Pulmonary artery endothelial cell (primary cell): ENCODE measurements around the gene UBE2J2. TPM values are rescaled to one million over a fixed set of nuclear protein-coding genes. Genes with fewer than 3 reads are reported as not detected.

Experiments used
- DNase-seq: peaks from one replicate; pipeline ENCODE4 v3.0.0-alpha.2; 2011; ENCODE audit warnings: low read depth, low spot score
- total RNA-seq: library from RNA; depleted of rRNA; stranded (reverse); fragments of >200 nt; gene quantifications from 2 replicates; pipeline ENCODE4 v1.2.3, GENCODE V29; 2014

UBE2J2 gene
- total RNA-seq, 1 donor from 2014 or later = 47.9 TPM

DNA sequence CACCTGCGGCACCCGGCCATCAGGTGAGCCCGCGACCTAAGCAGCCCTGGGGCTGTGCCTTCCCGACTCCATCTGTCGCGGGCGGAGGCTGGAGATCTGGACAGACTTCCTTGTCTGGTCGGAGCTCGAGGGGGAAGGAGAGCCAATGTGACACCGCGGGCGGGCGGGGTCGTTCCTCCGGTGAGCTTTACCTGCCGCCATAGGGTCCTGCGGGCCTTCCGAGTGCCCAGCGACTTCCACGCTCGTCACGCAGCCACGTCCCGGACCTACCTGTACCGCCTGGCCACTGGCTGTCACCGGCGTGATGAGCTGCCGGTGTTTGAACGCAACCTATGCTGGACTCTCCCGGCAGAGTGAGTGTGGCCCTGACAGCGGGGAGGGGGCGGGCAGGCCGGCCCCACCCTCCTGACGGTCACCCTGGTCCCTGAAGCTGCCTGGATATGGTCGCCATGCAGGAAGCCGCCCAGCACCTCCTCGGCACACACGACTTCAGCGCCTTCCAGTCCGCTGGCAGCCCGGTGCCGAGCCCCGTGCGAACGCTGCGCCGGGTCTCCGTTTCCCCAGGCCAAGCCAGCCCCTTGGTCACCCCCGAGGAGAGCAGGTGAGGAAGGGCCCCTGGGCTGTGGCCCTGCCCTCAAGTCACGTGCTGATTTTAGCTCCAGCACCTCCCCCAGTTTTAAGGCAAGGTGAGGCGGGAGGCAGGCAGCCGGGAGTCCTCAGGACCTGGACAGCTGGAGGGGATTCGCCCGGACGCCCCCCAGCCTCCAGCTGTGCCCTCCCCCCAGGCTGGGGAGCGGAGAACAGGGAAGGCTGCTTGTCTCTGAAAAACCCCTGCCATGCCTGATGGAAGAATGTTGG, 35.8 kb upstream of the UBE2J2 start:
- no peak for DNase-seq

DNA sequence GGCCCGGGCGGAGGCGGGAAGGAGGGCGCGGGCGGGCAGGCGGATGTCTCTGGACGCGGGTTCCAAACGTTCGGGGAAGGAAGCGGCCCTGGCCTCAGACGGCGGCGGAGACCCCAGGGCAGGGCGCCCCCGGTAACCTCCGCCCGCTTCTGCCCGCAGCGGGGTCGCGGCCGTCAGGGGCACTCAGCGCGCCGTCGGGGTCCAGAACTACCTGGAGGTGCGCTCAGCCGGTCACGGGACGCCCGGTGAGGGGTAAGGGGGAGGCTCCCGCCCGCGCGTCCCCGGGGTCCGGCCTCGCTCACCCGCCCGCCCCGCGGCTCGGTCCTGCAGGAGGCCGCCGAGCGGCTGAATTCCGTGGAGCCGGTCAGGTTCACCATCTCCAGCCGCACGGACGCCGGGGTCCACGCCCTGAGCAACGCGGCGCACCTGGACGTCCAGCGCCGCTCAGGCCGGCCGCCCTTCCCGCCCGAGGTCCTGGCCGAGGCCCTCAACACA, 35.1 kb upstream of the UBE2J2 start:
- DNase-seq = no peak

DNA sequence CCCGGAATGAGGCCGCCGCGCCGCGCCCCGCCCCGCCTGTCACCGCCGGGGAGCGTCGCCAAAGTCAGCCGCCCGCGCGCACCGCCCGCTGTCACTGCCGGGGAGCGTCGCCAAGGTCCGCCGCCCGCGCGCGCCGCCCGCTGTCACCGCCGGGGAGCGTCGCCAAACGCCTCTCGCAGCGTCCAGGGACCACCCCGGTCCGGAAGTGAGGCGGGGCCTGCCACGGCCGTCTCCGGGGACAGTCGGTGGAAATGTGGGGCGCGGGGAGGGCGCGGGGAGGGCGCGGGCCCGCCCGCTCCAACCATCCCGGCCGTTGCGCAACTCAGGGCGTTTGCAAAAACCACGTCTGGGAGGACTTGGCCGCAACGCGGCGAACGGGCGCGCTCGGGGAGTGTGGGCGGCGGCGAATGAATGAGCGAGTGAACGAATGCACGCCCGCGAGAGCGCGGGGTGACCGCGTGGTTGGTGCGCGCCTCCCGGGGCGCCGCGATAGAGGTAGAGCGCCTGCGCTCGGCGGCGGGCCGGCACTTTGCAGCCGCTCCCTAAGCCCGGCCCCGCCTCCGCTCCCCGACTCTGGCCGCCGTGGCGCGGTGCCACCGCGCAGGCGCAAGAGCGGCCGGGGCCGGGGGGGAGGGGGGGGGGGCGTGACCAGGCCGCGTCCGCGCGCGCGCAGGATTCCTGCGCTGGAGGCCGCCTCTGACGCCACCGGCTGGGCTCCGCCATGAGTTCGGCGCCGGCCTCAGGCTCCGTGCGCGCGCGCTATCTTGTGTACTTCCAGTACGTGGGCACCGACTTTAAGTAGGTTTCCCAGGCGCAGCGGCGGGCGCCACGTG, 34.5 kb upstream of the UBE2J2 start, which contains the start of the genes ACAP3 and PUSL1:
Gene ACAP3, minus strand, starts transcription at position 8 of the 833 bp plus-strand sequence. CDS start 115 bp downstream, outside the sequence.
Gene PUSL1, plus strand, starts transcription at position 675 of the 833 bp plus-strand sequence. Its CDS starts 47 bp downstream, at position 722.
- peak; percentile 54 for DNase-seq

DNA sequence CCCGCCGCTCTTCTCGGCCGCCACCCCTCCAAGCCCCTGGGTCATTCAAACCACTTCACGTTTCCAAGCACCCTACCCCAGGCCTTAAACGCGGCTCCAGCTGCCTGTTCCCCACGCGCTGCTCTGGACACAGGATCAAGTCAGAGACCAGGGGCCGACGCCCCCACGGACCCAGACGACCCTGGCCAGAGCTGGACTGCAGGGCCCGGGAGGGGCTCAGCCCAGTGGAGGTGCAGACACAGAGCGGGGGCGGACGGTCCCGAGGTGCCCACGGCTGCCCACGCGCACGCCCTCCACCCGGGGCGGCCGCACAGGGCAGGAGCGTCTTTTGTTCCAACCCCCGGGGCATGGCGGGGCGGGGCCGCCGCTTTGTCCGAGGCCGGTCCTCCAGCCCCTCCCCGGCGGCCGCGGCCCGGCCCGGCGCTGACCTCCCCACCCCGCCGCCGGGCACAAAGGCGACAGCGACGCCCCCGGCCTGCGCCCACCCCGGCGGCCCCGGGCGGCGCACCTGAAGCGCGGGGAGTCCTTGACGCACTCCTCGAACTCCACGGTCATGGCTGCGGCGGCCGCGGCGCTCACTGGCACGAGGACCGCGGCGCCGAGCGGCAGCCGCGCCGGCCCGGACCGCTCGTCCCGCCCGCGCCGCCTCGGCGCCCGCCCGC, 33.7 kb upstream of the UBE2J2 start:
- no peak for DNase-seq

DNA sequence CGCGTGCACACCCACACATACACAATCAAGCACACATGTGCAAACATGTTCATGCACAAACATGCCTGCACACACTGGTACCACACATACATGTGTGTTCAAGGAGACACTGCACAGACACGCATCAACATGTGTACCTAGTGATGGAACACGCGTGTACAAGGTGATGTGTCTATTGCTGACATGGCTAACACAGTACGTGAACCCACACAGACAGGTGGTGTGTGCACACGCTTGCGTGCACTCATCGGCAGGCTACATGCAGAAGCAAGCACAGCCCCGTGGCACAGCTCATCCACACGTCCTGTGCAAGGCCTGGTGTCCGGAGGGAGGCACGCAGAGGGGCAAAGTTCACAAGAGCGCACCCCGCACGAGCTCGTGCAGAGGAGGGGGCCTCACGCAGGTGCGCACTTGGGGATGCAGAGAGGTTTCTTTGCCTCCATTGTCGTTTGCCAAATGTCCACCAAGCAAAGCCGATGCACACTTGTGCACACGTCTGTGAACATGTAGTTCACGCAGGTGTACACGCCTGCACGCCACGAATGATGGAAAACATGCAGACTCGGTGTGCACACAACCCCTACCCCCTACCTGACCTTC, 33.1 kb upstream of the UBE2J2 start:
- DNase-seq = no peak

DNA sequence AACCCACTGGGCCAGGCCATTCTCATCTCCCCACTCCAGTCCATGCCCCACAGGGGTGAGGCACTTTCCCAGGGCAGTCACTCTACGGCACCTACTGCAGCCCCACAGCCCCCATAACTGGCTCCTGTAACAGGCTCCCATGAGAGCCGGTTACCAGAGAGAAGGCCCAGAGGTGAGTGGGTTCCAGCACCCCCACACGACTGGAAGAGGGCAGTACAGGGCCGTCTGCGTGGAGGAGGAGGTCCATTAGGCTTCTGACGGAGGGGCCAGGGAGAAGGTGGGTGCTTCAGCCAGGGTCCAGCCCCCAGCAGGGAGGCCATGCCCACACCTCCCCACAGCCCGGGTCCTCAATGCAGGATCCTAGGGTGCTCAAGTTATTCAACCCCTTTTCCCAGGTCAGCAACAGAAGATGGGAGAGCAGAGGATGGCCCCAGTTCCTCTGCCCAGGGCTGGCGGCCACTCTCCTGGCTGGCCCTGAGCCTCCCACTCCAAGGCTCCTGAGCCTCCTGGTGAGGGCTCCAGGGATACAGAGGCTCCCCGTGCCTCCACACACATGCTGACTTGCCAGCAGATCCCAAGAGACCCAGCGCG, 32.5 kb upstream of the UBE2J2 start:
- DNase-seq = no peak

DNA sequence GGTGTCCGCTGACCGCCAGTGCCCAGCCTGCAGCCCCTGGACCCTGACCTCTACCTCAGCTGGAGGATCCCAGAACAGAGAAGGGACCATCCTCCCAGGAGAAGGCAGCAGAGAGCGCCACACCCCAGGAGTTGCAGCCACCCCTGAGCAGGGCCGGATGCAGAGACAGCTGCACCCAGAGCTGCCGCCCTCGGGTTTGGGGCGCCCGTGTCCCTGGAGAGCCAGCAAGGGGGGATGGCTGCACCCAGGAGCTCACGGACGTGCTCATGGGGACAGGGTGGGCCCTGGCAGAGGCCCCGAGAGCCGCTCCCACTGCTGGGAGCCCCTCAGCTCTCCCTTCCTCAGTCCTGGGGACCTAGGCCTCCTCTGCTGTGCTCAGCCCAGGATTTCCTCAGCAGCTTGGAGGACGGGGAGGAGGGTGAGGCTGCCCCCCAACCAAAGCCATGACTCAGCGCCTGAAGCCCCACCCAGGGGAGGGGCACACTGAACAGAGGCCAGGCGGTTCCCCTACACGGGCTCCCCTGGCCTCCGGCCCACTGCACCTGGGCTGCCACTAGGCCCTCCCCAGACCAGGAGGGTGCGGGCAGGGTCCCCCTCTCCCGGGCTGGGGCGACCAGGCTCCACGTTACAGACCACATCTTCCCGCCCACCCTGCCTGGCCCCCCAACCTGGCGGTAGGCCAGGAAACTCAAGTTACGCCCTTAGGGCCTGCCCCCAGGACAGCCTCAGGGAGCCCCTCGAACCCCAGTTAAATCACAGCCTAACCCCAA, 31.8 kb upstream of the UBE2J2 start:
- DNase-seq = no peak

DNA sequence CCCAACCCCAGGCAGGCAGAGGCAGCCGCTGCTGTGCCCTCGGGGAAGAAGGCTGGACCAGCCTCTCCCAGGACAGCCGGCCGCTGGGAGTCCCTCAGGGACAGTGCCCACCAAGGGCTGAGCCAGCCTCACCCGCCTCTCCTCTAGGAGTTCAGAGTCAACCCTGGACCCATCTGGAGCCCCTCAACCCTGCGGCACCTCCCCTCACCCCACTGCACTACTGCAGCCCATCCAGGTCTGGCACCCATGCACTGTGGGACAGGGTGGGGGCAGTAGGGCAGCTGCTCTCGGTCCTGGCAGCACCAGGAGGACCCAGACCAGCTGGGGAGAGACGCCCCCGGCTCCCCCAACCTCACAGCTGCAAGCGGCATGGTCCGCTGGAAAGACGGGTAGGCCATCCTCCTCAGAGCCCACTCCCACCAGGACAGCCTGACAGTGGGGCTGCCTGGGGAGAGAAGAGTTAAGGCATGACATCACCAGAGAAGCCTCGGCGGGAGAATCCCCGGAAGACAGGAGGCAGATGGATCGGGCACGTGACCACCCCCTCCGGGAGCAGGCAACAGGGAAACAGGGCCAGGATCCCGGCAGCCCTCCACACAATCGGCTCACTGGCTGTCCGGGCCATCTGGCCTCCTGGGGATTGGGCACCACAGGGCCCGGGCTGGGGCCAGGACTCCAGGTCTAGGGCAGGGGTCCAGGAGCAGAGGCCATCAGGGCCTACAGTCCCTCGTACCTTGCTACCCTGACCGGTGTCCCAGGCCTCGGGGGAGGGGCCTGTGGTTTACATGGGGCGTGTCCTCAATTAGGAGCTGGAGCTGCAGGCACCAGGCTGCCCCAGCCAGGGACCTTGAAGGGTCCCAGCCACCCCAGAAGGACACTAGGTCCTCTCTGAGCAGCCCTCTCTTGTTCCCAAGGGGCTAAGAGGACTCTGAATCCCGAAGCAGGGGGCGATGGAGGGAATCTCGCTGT, 31.0 kb upstream of the UBE2J2 start:
- no peak for DNase-seq

DNA sequence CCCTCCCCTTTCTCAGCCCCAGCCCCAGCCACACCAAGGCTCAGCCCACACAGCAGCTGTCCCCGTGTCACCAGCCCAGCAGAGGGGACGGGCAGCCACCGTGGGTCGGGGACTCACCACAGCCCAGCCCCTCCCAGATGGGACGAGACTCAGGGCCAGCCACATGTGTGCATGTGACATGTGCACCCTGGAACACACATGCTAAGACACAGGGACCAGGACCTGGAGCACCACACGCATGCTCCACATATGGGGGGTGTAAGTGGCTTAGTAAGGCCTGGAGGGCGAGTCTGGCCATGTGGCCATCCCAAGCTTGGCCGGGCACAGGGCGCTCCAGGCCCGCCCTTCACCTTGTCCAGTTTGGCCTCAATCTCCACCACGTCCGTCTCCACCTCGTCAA, 30.1 kb upstream of the UBE2J2 start:
- DNase-seq = no peak

DNA sequence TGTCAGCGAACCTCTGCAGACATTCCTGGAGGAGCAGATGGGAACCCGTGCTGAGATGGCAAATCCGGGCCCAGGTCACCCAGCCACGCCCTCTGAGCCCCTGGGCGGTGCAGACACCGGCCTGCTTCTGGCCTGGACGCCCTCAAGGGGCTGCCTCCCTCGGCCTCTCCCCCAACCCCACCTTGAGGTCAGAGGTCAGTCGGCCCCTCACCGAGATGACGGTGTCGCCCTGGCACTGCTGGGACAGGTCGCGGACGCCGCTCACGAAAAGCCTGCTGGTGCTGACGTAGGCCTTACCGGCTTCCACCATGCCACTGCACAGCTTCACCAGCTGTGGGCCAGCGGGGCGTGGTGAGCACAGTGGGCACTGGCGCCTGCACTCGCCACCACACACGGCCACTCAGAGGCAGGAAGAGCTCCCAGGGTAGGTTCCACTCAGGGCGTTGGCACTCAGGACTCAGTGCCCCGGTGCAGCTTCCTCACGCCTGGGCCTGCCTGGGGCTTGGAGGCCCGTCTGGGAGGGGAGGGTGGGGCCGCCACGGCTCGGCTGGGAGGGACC, 29.4 kb upstream of the UBE2J2 start:
- DNase-seq = no peak

DNA sequence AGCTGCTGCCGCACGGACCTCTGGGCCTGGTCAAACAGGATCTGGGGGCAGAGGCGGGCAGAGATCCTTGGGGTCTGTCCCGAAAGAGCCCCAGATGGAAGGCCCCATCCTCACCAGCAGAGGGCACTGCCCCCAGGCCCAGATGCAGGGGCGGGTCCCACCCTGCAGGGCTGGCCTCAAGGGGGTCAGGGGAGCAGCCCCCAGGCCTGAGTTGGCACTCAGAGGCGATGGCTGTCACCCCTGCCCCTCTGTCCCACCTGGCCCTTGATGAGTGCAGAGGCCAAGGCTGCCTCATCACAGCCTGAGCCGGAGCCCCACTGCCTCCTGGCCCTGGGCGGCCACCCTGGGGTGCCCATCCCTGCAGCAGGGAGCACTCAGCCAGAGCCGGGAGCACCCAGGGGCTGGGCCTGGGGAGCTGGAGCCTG, 28.4 kb upstream of the UBE2J2 start:
- DNase-seq = no peak

DNA sequence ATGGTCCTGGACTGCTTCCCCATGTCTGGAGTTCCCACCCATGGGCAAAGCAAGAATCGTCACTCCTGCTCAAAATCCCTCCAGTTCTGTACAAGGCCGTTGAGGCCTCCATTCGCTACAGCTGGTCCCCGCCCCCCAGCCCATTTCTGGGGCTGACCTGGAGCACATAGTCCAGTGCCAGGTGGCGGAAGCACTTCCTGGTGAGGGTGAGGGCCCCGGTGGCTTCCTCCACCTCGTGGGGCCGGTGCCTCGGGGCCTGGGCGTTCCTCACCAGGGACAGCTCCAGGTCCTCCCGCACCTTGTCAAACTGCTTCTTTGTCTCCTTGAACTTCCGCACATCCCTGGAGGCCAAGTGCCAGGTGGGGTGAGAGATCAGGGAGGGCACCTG, 26.7 kb upstream of the UBE2J2 start:
- DNase-seq = no peak

DNA sequence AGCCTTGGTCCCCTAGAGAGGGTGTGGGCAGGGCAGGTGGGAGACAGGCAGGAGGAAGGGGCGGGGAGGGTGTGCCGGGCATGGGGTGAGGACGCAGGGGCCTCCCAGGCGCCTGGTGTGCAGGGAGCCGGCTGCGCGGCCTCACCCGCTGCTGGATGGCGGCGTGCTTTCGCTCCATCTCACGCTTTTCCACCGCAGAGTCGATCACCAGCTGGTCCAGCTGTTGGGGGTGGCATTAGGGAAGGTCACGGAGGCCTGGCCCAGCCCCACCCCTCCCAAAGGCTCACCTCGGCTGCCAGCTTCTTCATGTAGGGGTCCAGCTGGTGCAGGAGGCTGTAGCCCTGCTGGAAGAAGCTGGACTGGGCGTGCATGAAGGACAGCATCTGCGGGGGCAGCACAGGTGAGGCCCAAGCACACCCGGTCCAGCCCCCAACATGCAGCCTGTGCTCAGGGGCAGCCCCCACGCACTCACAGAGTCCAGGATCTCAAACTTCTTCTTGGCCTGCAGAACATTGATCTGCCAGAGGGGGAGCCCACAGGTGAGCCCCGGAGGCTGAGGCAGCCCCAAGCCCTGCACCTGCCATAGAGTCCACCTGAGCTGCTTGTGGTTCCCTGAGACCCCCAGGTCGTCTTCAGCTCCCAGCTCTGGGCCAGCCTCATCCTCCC, 26.2 kb upstream of the UBE2J2 start:
- no peak for DNase-seq

DNA sequence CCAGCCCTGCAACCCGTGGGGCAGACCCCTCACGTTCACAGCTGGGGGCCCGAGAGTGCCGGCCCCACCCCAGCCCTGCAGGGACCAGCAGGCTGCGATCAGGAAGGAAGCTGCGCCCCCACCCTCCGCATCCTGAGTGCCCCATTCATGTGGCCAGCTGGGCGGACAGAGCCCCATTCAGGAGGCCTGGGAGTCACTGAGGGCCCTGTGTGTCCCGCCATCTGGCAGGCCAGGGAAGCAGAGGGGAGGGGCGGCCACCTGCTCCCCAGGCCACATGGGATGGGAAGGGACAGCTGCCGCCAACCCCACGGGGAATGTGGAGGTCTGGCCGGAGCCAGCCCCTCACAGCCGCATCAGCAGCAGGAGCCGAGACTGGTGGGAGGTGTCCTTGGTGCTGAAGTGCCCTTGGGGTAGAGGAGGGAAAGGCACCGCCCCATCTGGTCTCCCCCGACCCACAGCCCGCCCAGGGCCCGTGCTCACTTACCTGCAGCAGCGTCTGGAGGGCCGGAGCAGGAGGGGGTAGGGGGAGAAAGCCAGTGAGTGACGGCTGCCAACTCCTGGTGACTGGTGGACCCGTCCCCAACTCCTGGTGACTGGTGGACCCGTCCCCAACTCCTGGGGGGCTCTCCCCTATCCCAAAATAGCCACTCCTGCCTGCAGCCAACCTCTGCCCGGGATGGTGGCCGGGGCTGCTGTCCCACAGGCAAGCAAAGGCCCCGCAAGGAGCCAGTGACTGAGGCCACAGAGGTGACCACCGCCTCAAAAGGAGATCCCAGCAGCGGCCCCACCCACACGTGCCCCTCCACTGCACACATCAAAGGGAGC, 25.4 kb upstream of the UBE2J2 start:
- no peak for DNase-seq

DNA sequence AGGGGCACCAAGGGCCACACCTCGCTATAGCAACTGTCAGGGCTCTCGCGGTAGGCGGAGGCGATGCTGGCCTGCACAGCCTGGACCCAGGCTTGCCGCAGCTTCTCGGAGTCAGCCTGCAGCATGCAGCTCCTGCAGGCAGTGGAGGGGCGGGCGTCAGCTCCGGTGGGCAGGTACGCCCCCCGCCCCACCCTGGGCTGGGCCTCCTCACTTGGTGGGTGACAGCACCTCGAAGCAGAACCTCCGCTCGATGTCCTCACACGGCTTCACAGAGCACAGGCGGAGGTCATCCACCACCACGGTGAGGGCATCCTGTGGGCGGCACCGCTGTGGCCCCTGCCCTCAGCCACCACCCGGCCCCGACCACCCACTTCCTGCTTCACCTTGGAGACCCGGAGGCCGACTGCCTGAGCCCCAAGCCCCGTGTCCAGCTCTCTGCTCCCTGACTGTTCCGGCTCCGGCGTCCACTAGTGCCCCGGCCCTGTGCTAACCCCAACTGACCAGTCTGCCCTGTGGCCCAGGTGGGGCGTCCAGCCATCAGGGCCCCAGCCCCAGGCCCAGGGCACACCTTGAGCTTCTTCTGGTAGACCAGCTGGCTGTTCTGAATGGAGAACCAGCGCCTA, 24.3 kb upstream of the UBE2J2 start:
- DNase-seq = no peak
